SK-N-MC (cell line): ENCODE results near the gene DUSP22.

Experiments
- EZH2 ChIP-seq: fragments of 200-600 bp; sonication (generic); IDR thresholded peaks from one replicate; pipeline ENCODE4 v1.6.1; 2017; ENCODE audit warnings: antibody characterized with exemption
- POLR2AphosphoS5 ChIP-seq: IDR thresholded peaks from 2 replicates; pipeline ENCODE4 v1.6.1; 2012; ENCODE audit warnings: mild to moderate bottlenecking, low read depth, low read length, borderline replicate concordance

- TF ChIP-seq POLR2AphosphoS5 (no peak), EZH2 (no peak)
Measured at GRCh38 chr6:304833-305370, 12.6 kb downstream of the DUSP22 start.
